Sigmoid colon (tissue), 7 donors: ENCODE measurements around the gene RAI2. TPM values are rescaled to one million over a fixed set of nuclear protein-coding genes. Genes with fewer than 3 reads are reported as not detected.
A peak's percentile ranks its signal among the peaks of the same experiment; 100 is the strongest.

Experiments used
- DNase-seq: peaks from one replicate; pipeline ENCODE4 v3.0.0-alpha.2; 2019
- H3K27ac ChIP-seq, 4 donors: fragments of 200-600 bp; sonication (generic); one replicate each; pipeline ENCODE4 v1.5.1; 2016 to 2019; ENCODE audit warnings: mild to moderate bottlenecking in 1 of 4
- H3K27me3 ChIP-seq, 3 donors: fragments of 200-600 bp; sonication (generic); one replicate each; pipeline ENCODE4 v1.5.1; 2019; ENCODE audit warnings: mild to moderate bottlenecking in 1 of 3
- H3K36me3 ChIP-seq, 4 donors: fragments of 200-600 bp; sonication (generic); one replicate each; pipeline ENCODE4 v1.5.1; 2016 to 2019
- H3K4me1 ChIP-seq, 4 donors: fragments of 200-600 bp; sonication (generic); one replicate each; pipeline ENCODE4 v1.5.1; 2017 to 2019
- H3K4me3 ChIP-seq, 4 donors: fragments of 200-600 bp; sonication (generic); one replicate each; pipeline ENCODE4 v1.5.1; 2017 to 2019; ENCODE audit warnings: mild to moderate bottlenecking in 2 of 4, moderate library complexity in 1 of 4
- H3K9me3 ChIP-seq, 4 donors: fragments of 200-600 bp in 3 of 4; sonication (generic) in 3 of 4; one replicate each; pipeline versions ENCODE4 v1.5.1 to v1.6.1; 2013 to 2019
- CTCF ChIP-seq, 4 experiments: fragments of 450-650 bp in 3 of 4; fragments of 200-600 bp in 1 of 4; IDR thresholded peaks; one replicate each; pipeline ENCODE4 v1.5.1; 2016 to 2019; ENCODE audit warnings: antibody characterized with exemption in 4 of 4, mild to moderate bottlenecking in 3 of 4, moderate library complexity in 2 of 4
- EP300 ChIP-seq, 4 donors: sonication (generic); formaldehyde crosslinking; IDR thresholded peaks; one replicate each; pipeline ENCODE4 v1.6.1; 2017; ENCODE audit warnings: antibody characterized with exemption in 4 of 4
- POLR2A ChIP-seq, 2 donors: fragments of 450-650 bp; IDR thresholded peaks; one replicate each; pipeline ENCODE4 v1.6.1; 2016; ENCODE audit warnings: antibody characterized with exemption in 2 of 2, mild to moderate bottlenecking in 2 of 2, moderate library complexity in 2 of 2
- POLR2AphosphoS5 ChIP-seq, 4 donors: sonication (generic); formaldehyde crosslinking; IDR thresholded peaks; one replicate each; pipeline ENCODE4 v1.6.1; 2017; ENCODE audit warnings: antibody characterized with exemption in 4 of 4
- WGBS, 2 donors: extraction: QIAGEN DNeasy Blood & Tissue Kit; methylation state at CpG; one replicate each; pipeline ENCODE4 v1.1.7; 2013; 5-methylcytosine and 5-hydroxymethylcytosine counted together
- intact Hi-C: fragments of 100-400 bp; cut with DNase I; formaldehyde crosslinking; loops from one replicate; pipeline ENCODE4 v1.15.1; 2023
- polyA plus RNA-seq, 3 donors: library from polyadenylated mRNA; stranded (reverse); fragments of 200-250 nt; gene quantifications; one replicate each; pipeline ENCODE4 v1.2.3, GENCODE V29; 2013
- total RNA-seq, 4 donors: library from RNA; depleted of rRNA; stranded (reverse); fragments of >200 nt; gene quantifications; one replicate each; pipeline ENCODE4 v1.1.0, GENCODE V29; 2016
- donor health status: healthy with polysubstance abuse.
- donor health status: Bipolar disorder and iron deficiency.
- donor health status: healthy.

Gene RAI2
- total and polyA plus RNA-seq, 7 donors = 3.7 to 26.0 (median 19.6) TPM

DNA sequence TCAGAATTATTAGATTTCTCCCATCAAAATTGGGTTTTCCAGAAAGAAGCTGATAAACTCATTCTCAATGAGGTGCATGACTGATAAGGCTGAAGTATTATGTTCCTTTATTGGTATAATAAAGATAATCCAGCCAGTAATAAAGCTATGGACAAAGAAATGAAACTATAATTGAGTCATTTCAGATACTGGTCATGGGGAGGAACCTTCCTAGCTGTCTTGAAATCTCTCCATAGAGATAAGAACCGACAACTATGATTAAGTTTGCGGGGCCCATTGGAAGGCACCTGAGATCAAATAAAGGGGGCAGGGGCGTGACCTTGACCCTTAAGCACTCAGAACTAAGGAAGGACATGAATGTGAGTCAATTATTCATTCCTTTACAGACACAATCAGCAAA, 47.8 kb downstream of the RAI2 start:
- 23 to 60% methylated on average over 3 of the region's 3 CpGs for WGBS, 2 donors

GRCh38 chrX:17812763-17813162, 48.3 kb downstream of the RAI2 start:
- WGBS, 2 donors = 22 to 44% methylated on average over 1 of the region's 1 CpG
- TF ChIP-seq EP300 (IDR thresholded peaks at IDR 0.05) = no peak
- TF ChIP-seq POLR2A (IDR thresholded peaks at IDR 0.05) = no peak
- peak; percentile 38 to 80 (median 59) for TF ChIP-seq CTCF (IDR thresholded peaks at IDR 0.05)
- TF ChIP-seq POLR2AphosphoS5 (IDR thresholded peaks at IDR 0.05) = no peak
- Histone ChIP-seq H3K27me3 (no peaks in the 10 kb centered on the region), H3K27ac (no peak overlapping the region), H3K4me3 (no peak overlapping the region), H3K9me3 (no peaks in the 10 kb centered on the region), H3K4me1 (peaks cover 0 to 35% (median 10%) of the 10 kb centered on the region in 4 donors), H3K36me3 (no peaks in the 10 kb centered on the region)
- intact Hi-C loops = no loop called here
- no peak for DNase-seq

More for the DNA sequence above, 47.8 kb downstream of the RAI2 start:
- Histone ChIP-seq H3K27ac (no peak overlapping the region), H3K27me3 (no peaks in the 10 kb centered on the region), H3K4me1 (peaks cover 0 to 36% (median 11%) of the 10 kb centered on the region in 4 donors), H3K9me3 (no peaks in the 10 kb centered on the region), H3K36me3 (no peaks in the 10 kb centered on the region), H3K4me3 (no peak overlapping the region)
- TF ChIP-seq POLR2A (IDR thresholded peaks at IDR 0.05) (no peak), CTCF (IDR thresholded peaks at IDR 0.05) (no peak)
- DNase-seq = no peak
- intact Hi-C loops = no loop called here

DNA sequence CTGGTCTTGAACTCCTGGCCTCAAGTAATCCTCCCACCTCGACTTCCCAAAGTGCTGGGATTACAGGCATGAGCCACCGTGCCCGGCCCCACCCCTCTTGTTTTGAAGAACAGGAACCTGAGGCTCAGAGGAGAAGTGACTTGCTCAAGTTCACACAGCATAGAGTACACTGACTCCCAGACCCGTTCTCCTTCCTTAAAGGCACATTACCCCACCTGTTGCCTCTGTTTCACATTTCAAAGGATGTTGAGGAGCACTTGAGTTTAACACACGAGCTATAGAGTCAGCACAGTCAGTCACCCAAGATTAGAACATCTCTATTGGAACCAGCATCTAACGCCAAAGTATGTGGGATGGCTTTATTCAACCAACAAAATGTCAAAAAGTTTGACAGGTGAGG, 51.1 kb downstream of the RAI2 start:
- no peak overlapping the region for H3K27ac ChIP-seq
- H3K4me1 ChIP-seq = peaks cover 0 to 27% (median 3%) of the 10 kb centered on the region in 4 donors
- no peaks in the 10 kb centered on the region for H3K27me3 ChIP-seq
- no peaks in the 10 kb centered on the region for H3K9me3 ChIP-seq
- intact Hi-C loops = no loop called here
- 77 to 86% methylated on average over 6 of the region's 6 CpGs for WGBS, 2 donors
- no peak overlapping the region for H3K4me3 ChIP-seq
- H3K36me3 ChIP-seq = no peaks in the 10 kb centered on the region
- no peak for DNase-seq
- TF ChIP-seq POLR2A (IDR thresholded peaks at IDR 0.05) = no peak
- no peak for TF ChIP-seq EP300 (IDR thresholded peaks at IDR 0.05)
- no peak for TF ChIP-seq POLR2AphosphoS5 (IDR thresholded peaks at IDR 0.05)
- TF ChIP-seq CTCF (IDR thresholded peaks at IDR 0.05) = no peak

DNA sequence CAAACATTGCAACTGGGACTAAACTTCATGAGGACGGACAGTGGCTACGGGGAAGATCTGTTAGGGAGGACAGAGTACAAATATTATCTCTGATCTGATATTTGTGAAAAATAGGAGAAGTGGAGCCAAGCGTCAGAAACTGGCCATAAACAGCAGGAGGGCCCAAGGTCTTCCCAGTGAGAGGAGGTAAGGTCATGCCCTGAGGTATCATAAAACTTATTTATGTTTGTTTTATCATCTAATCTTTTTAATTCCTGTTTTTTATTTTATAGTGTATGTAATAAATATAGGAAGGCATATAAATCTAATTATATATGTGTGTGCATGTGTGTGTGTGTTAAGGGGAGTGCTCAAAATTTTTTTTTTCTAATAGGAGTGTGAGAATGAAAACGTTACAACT, 51.8 kb downstream of the RAI2 start:
- TF ChIP-seq POLR2AphosphoS5 (IDR thresholded peaks at IDR 0.05) (no peak), EP300 (IDR thresholded peaks at IDR 0.05) (no peak), CTCF (IDR thresholded peaks at IDR 0.05) (no peak), POLR2A (IDR thresholded peaks at IDR 0.05) (no peak)
- peaks cover 0 to 25% (median 1%) of the 10 kb centered on the region in 4 donors for H3K4me1 ChIP-seq
- H3K36me3 ChIP-seq = no peaks in the 10 kb centered on the region
- 49 to 81% methylated on average over 4 of the region's 4 CpGs for WGBS, 2 donors
- H3K27me3 ChIP-seq = no peaks in the 10 kb centered on the region
- no peak overlapping the region for H3K27ac ChIP-seq
- no peak for DNase-seq
- no peak overlapping the region for H3K4me3 ChIP-seq
- intact Hi-C loops = no loop called here
- no peaks in the 10 kb centered on the region for H3K9me3 ChIP-seq

DNA sequence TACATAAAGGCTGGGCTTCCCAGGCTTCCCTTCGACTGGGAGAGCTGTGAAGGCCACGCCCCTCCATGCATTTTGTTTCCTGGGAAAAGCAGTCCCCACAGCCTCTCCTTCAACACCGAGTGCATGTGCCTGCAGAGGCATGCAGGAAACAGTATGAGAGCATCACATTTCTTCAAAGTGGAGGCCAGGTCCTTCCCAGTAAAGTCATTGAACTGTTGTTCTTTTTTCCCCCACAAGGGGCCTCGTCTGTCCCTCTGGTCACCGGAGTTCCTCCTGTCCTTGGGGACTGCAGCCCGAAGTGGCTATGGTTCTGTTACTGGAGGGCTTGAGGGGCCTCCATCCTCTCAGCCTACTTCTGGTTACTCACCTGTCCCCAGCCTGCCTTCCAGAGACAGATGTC, 56.0 kb downstream of the RAI2 start:
- WGBS, 2 donors = 59 to 74% methylated on average over 6 of the region's 6 CpGs
- Histone ChIP-seq H3K27me3 (no peaks in the 10 kb centered on the region), H3K4me3 (no peak overlapping the region), H3K36me3 (peaks cover 0 to 15% (median 0%) of the 10 kb centered on the region in 4 donors), H3K9me3 (no peaks in the 10 kb centered on the region), H3K27ac (no peak overlapping the region), H3K4me1 (no peaks in the 10 kb centered on the region)
- intact Hi-C loops = no loop called here
- TF ChIP-seq POLR2A (IDR thresholded peaks at IDR 0.05) = no peak
- DNase-seq = no peak
